CD4-positive, alpha-beta T cell treated with Interleukin-21 for 1 hour (primary cell): Measurements from ENCODE around the gene LMNB1.
A peak's percentile ranks its signal among the peaks of the same experiment; 100 is the strongest.
"Not testable (repeated sequence)": the region's sequence is repeated elsewhere in the genome, so short reads cannot be mapped to it uniquely, and the experiment has no call there.

ENCODE experiments used
- DNase-seq: peaks from one replicate; pipeline ENCODE4 v3.0.0-alpha.2; 2020

Gene LMNB1

GRCh38 chr5:126830061-126830460, 53.1 kb downstream of the LMNB1 start:
- DNase-seq = no peak

- no peak for DNase-seq
Observed at GRCh38 chr5:126831156-126831555, 54.2 kb downstream of the LMNB1 start.

- DNase-seq = no peak
Observed at GRCh38 chr5:126836778-126837177, 59.8 kb downstream of the LMNB1 start.

GRCh38 chr5:126837242-126837641, 60.3 kb downstream of the LMNB1 start:
- no peak for DNase-seq

GRCh38 chr5:126837906-126838539, 61.1 kb downstream of the LMNB1 start:
- peak; percentile 40 for DNase-seq

GRCh38 chr5:126839407-126839806, 62.5 kb downstream of the LMNB1 start:
- not testable (repeated sequence) for DNase-seq

GRCh38 chr5:126843375-126843774, 66.4 kb downstream of the LMNB1 start:
- not testable (repeated sequence) for DNase-seq

GRCh38 chr5:126845470-126846070, 68.6 kb downstream of the LMNB1 start:
- peak; percentile 57 for DNase-seq

- DNase-seq = no peak
Observed at GRCh38 chr5:126846344-126846743, 69.4 kb downstream of the LMNB1 start.

GRCh38 chr5:126846744-126847455, 70.0 kb downstream of the LMNB1 start:
- DNase-seq = no peak

- DNase-seq = no peak
Observed at GRCh38 chr5:126847456-126847820, 70.5 kb downstream of the LMNB1 start.

- DNase-seq = no peak
Observed at GRCh38 chr5:126847826-126848251, 70.9 kb downstream of the LMNB1 start.

- DNase-seq = no peak
Observed at GRCh38 chr5:126848253-126848652, 71.3 kb downstream of the LMNB1 start.

- DNase-seq = no peak
Observed at GRCh38 chr5:126849101-126849678, 72.3 kb downstream of the LMNB1 start.

GRCh38 chr5:126851501-126852011, 74.6 kb downstream of the LMNB1 start:
- peak; percentile 34 for DNase-seq

GRCh38 chr5:126852091-126852571, 75.2 kb downstream of the LMNB1 start:
- peak; percentile 36 for DNase-seq

- no peak for DNase-seq
Observed at GRCh38 chr5:126852841-126853271, 75.9 kb downstream of the LMNB1 start.

GRCh38 chr5:126853541-126854307, 76.8 kb downstream of the LMNB1 start:
- peak; percentile 56 for DNase-seq

- DNase-seq = no peak
Observed at GRCh38 chr5:126854526-126855110, 77.7 kb downstream of the LMNB1 start.

- no peak for DNase-seq
Observed at GRCh38 chr5:126855266-126855665, 78.3 kb downstream of the LMNB1 start.

GRCh38 chr5:126857472-126858410, 80.8 kb downstream of the LMNB1 start:
- DNase-seq = no peak
